ENCODE data around the gene C10orf90.

C10orf90 gene

DNA sequence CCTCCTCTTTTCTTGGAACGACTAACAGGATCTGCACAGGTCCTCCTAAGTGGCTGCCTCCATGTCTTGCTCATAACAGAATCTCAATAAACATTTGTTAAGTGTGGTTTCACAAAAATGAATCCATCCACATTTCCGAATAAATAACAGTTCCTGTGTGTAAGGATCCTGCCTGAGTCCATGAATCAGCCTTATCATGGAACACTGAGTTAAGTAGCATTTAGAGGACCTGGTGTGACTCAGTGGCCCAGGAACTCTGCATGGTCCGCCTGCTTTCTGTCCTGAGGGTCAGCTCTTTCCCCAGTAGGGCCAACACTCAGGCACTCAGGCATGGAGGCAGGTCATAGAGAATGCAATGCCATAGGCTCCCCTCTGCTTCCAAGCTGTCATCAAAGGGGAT, 15.8 kb upstream of the C10orf90 start:
- no peak overlapping the region for H3K4me2 ChIP-seq (ENCODE audit: low read depth, low read length, poor library complexity, severe bottlenecking)
- no peaks in the 10 kb centered on the region for H3F3A ChIP-seq (ENCODE audit: insufficient read depth)
- no peaks in the 10 kb centered on the region for H3K27me3 ChIP-seq (ENCODE audit: low read length)
- no peak overlapping the region for H2AFZ ChIP-seq (ENCODE audit: low read depth, low read length, severe bottlenecking)
- H4K20me1 ChIP-seq (ENCODE audit: low read depth, low read length) = no peaks in the 10 kb centered on the region
- no peaks in the 10 kb centered on the region for H3K9me3 ChIP-seq (ENCODE audit: insufficient read depth, low read length)
- no peak overlapping the region for H3K4me3 ChIP-seq (ENCODE audit: insufficient read depth, low read length, poor library complexity, severe bottlenecking)
- no peak overlapping the region for H3K27ac ChIP-seq (ENCODE audit: low read depth, low read length)
- H3K79me2 ChIP-seq (ENCODE audit: insufficient read depth, low read length) = no peaks in the 10 kb centered on the region
- no peak for TF ChIP-seq EZH2phosphoT487 (conservative IDR thresholded peaks at IDR 0.05; ENCODE audit: low read length)
- TF ChIP-seq, protein P1, sequence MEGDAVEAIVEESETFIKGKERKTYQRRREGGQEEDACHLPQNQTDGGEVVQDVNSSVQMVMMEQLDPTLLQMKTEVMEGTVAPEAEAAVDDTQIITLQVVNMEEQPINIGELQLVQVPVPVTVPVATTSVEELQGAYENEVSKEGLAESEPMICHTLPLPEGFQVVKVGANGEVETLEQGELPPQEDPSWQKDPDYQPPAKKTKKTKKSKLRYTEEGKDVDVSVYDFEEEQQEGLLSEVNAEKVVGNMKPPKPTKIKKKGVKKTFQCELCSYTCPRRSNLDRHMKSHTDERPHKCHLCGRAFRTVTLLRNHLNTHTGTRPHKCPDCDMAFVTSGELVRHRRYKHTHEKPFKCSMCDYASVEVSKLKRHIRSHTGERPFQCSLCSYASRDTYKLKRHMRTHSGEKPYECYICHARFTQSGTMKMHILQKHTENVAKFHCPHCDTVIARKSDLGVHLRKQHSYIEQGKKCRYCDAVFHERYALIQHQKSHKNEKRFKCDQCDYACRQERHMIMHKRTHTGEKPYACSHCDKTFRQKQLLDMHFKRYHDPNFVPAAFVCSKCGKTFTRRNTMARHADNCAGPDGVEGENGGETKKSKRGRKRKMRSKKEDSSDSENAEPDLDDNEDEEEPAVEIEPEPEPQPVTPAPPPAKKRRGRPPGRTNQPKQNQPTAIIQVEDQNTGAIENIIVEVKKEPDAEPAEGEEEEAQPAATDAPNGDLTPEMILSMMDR (IDR thresholded peaks at IDR 0.05; ENCODE audit: insufficient read depth, low read length, poor library complexity, severe bottlenecking) = no peak
- H3K9me2 ChIP-seq (replicated peaks; ENCODE audit: insufficient read depth, low read length) = no peaks in the 10 kb centered on the region
- no peak overlapping the region for H3K9ac ChIP-seq (ENCODE audit: low read length)
- no peaks in the 10 kb centered on the region for H3K36me3 ChIP-seq (ENCODE audit: low read length)

DNA sequence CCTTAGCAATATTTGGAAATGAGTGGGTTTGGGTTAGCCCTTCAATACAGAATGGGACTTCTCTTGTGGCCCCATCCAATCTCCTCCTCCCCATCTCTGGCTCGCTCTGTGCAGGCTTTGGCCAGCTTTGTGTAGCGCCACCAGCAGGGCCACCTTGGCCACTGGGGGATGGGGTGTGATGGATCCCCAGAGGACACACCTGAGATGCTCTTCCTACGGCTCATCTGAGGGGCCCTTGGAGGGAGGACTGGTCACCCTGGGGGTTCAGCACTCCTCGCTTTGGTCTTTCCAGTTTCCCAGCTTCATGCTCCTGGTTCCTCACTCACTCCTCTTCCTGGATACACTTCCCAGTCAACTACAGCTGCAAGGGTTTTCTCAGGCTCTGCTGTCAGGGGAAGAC, 15.3 kb upstream of the C10orf90 start:
- Histone ChIP-seq H2AFZ (ENCODE audit: low read depth, low read length, severe bottlenecking) (no peak overlapping the region), H4K20me1 (ENCODE audit: low read depth, low read length) (no peaks in the 10 kb centered on the region), H3K79me2 (ENCODE audit: insufficient read depth, low read length) (no peaks in the 10 kb centered on the region), H3K27me3 (ENCODE audit: low read length) (no peaks in the 10 kb centered on the region), H3K36me3 (ENCODE audit: low read length) (no peaks in the 10 kb centered on the region), H3K9me3 (ENCODE audit: insufficient read depth, low read length) (no peaks in the 10 kb centered on the region), H3K4me3 (ENCODE audit: insufficient read depth, low read length, poor library complexity, severe bottlenecking) (no peak overlapping the region), H3K9me2 (replicated peaks; ENCODE audit: insufficient read depth, low read length) (no peaks in the 10 kb centered on the region), H3K4me2 (ENCODE audit: low read depth, low read length, poor library complexity, severe bottlenecking) (no peak overlapping the region), H3K9ac (ENCODE audit: low read length) (no peak overlapping the region), H3F3A (ENCODE audit: insufficient read depth) (no peaks in the 10 kb centered on the region), H3K27ac (ENCODE audit: low read depth, low read length) (no peak overlapping the region)
- TF ChIP-seq, protein P1 (IDR thresholded peaks at IDR 0.05; ENCODE audit: insufficient read depth, low read length, poor library complexity, severe bottlenecking) = no peak
- TF ChIP-seq EZH2phosphoT487 (conservative IDR thresholded peaks at IDR 0.05; ENCODE audit: low read length) = no peak

DNA sequence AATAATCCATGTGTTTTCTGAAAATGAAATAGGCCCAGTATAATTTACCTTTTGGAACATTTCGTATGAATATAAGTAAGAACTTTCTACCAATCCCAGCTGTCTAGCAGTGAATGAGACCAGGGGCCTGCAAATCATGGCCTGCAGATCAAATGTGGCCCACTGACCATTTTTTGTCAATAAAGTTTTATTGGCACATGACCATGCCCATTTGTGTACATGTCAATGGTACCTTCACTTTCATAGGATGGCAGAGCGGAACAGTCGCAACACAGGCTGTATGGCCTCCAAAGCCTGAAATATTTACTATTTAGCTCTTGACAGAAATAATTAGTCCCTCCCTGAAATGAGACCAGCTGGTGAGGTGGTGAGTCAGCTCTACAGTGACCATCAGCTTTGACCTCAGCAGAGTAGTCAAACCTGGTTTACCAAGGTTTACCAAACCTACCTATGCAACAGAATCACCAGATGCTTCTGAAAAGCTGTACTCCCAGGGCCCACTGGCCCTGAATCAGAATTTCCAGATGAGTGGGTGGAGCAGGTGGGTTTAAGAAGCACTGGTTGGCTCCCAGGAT, 13.8 kb upstream of the C10orf90 start:
- TF ChIP-seq, protein P1 (IDR thresholded peaks at IDR 0.05; ENCODE audit: insufficient read depth, low read length, poor library complexity, severe bottlenecking) = no peak
- TF ChIP-seq EZH2phosphoT487 (conservative IDR thresholded peaks at IDR 0.05; ENCODE audit: low read length) = no peak
- Histone ChIP-seq H3K27ac (ENCODE audit: low read depth, low read length) (no peak overlapping the region), H2AFZ (ENCODE audit: low read depth, low read length, severe bottlenecking) (no peak overlapping the region), H3K9me3 (ENCODE audit: insufficient read depth, low read length) (no peaks in the 10 kb centered on the region), H3K4me3 (ENCODE audit: insufficient read depth, low read length, poor library complexity, severe bottlenecking) (no peak overlapping the region), H3K27me3 (ENCODE audit: low read length) (no peaks in the 10 kb centered on the region), H3K9ac (ENCODE audit: low read length) (no peak overlapping the region), H3K9me2 (replicated peaks; ENCODE audit: insufficient read depth, low read length) (no peaks in the 10 kb centered on the region), H4K20me1 (ENCODE audit: low read depth, low read length) (no peaks in the 10 kb centered on the region), H3K79me2 (ENCODE audit: insufficient read depth, low read length) (no peaks in the 10 kb centered on the region), H3K4me2 (ENCODE audit: low read depth, low read length, poor library complexity, severe bottlenecking) (no peak overlapping the region), H3F3A (ENCODE audit: insufficient read depth) (no peaks in the 10 kb centered on the region), H3K36me3 (ENCODE audit: low read length) (no peaks in the 10 kb centered on the region)

All from SU-DHL-6 (cell line).